GOT3 (cell line): ENCODE data around the gene PTBP3.
A peak's percentile ranks its signal among the peaks of the same experiment; 100 is the strongest.
"Not testable (repeated sequence)": the region's sequence is repeated elsewhere in the genome, so short reads cannot be mapped to it uniquely, and the experiment has no call there.

ENCODE experiments used
- DNase-seq: peaks from one replicate; lab custom pipeline; 2025; ENCODE audit warnings: mixed read lengths; lab: John Stamatoyannopoulos, UW

PTBP3 gene, protein sequence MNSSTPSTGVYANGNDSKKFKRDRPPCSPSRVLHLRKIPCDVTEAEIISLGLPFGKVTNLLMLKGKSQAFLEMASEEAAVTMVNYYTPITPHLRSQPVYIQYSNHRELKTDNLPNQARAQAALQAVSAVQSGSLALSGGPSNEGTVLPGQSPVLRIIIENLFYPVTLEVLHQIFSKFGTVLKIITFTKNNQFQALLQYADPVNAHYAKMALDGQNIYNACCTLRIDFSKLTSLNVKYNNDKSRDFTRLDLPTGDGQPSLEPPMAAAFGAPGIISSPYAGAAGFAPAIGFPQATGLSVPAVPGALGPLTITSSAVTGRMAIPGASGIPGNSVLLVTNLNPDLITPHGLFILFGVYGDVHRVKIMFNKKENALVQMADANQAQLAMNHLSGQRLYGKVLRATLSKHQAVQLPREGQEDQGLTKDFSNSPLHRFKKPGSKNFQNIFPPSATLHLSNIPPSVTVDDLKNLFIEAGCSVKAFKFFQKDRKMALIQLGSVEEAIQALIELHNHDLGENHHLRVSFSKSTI

DNA sequence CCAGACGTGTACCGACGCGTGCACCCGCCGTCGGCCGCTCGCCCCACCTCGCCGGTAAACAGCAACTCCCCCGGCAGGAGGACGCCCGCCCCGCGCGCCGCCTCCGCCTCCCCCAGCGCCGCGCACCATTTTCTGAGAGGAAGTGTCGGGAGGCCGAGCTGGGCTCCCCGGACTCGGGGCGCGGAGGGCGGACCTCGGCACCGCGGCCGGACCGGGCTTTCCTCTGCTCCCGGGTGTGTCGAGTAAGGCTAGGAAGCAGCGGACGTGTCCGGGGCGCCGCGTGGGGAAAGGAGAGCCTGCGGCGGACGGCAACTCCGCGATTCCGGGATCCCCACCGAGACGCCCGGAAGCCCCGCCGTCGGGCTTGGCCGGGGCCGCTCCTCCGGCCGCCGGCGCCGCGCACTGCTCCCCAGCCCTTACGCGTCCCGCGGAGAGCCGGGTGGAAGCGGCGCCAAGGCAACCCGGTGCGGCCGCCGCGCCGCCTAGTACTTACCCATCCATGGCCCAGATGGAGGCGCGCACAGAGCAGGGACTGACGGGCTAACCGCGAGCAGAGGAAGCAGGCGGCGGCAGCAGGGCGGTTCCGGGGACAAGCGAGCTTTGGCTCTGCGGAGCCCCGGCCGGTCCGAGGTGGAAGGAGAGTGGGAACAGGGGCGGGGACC lies at the start of gene PTBP3:
TSS of gene PTBP3 (minus strand) at position 643 of the 662 bp plus-strand sequence. CDS start 35,754 bp downstream, outside the sequence.
- no peak for DNase-seq

GRCh38 chr9:112382501-112383364 lies 49.3 kb upstream of the PTBP3 start:
- DNase-seq, result no peak

DNA sequence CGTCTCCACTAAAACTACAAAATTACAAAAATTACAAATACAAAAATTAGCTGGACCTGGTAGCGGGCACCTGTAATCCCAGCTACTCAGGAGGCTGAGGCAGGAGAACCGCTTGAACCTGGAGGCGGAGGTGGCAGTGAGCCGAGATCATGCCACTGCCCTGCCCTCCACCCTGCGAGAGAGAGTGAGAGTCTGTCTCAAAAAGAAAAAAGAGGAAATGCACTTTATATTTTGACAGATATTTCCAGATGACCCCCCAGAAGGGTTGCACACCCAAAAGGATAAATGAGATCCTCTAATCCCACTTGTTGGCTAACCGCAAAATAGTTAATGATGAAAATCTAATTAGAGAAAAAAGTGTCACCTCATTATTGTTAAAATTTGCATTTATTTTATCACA lies 48.6 kb upstream of the PTBP3 start:
- no peak for DNase-seq

DNA sequence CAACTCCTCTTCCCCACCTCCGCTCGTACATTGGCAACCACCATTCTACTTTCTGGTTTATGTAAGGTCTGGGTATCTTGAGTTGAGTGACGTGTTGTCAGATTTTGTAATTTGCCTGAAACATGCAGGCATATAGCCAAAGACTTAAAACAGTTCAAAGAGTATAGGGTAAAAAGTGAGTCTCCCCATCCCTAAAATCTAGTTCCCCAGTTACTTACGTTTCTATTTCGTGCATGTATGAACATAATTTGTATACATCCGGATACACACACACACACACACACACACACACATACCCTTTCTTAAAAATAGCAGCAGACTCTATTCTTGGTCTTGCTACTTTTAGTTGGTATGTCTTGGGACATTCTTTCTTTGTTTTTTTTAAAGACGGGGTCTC lies 47.4 kb upstream of the PTBP3 start:
- DNase-seq, result no peak

- DNase-seq, result no peak
These were observed 46.8 kb upstream of the PTBP3 start, which contains the start of gene HSDL2 for GRCh38 chr9:112380102-112380824. TSS of gene HSDL2 (plus strand) at chr9:112380108. CDS start at chr9:112380164, 56 bp downstream.

- peak; percentile 77 for DNase-seq
These were observed 46.0 kb upstream of the PTBP3 start for GRCh38 chr9:112379177-112380101.

GRCh38 chr9:112378328-112379176 lies 45.1 kb upstream of the PTBP3 start:
- no peak for DNase-seq

DNA sequence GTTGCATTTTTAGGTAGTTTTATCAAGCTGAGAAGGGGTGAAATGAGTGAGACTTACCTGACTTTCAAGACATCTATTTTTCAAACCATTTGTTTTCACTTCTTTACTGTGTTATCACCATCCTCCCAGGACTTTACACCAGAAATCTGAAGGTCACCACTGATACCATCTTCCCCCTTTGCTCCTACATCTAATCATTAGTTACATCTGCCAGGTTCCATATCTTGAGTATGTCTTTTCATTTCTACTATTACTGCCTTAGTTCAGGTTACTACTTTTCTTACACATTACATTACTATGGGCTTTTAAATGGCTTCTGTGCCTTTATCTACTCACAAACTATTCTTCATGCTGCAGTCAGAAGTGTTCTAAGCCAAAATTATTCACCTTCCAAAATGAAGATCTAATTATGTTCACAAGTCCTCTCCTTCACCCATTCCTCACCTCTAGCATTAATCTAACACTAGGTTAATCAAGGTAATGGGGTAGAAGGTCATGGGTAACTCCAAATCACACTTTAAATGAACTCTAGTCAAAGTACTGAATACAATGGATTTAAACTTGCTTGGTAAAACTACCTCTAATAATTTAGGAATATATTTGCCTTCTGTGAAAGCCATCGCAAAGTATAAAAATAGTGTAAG lies 44.4 kb upstream of the PTBP3 start:
- no peak for DNase-seq

- DNase-seq, result no peak
These were observed 43.7 kb upstream of the PTBP3 start for GRCh38 chr9:112377087-112377486.

DNA sequence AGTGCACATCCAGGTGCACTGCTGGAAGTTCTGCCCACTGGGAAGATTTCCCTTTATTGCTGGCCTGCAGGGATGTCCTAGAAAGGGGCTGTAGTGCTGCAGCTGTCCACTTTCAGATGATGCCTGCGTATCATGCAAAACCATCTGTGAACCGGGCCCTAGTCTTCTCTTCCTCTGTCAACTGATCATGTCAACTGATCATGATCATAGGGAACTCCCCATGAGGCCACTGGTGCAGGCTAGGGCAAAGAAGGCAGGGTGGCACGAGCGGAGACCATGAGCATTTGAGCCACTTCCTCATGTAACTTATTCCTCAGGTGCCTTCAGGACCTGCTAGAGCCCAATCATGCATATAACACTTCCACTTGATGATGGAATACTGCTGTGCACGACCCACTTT lies 41.9 kb upstream of the PTBP3 start:
- DNase-seq, result no peak

- not testable (repeated sequence) for DNase-seq
These were observed 40.8 kb upstream of the PTBP3 start for GRCh38 chr9:112374232-112374631.

DNA sequence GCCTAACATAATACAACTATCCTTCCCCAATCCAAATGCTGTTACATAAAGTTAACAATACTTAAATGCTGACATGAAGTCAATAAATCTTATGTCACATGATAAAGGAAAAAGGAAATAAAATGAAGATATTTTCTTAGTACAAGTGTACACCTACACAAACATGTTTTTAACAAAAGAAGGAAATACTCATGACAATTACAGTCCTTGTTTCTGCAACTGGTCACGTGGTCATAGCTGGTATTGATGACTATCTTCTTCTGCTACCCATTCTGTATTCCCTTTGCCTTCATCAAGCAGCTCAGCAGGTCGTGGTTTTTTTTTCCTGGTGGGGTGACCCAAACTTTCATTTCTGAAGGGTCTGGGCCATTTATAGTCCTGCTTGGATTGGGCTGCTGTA lies 40.2 kb upstream of the PTBP3 start:
- not testable (repeated sequence) for DNase-seq

DNA sequence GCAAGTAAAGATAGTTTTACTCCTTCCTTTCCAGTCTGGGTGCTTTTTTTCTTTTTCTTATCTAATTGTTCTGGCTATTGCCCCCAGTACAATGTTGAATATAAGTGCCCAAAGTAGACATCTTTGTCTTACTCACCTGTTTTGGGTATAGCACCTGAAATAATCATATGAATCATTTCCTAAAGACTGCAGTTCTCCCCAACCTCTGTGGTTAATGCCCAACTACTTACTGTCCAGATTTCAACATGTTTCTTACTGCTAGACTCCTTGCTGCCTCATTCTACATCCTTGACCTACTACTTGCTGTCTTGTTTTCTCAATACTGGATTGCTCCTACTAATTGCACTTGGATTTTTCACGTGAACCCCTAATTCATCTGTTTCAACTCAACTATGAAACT lies 37.6 kb upstream of the PTBP3 start:
- no peak for DNase-seq

DNA sequence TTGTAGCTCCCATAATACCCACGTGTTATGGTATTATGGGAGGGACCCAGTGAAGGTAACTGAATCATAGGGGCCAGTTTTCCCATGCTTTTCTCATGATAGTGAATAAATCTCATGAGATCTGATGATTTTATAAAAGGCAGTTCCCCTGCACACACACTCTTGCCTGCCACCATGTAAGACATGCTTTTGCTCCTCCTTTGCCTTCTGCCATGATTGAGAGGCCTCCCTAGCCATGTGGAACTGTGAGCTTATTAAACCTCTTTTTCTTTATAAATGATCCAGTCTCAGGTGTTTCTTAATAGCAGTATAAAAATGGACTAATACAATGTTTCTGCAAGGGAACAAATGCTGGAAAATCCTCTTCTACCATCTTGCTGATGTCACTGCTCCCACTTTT lies 36.4 kb upstream of the PTBP3 start:
- no peak for DNase-seq

DNA sequence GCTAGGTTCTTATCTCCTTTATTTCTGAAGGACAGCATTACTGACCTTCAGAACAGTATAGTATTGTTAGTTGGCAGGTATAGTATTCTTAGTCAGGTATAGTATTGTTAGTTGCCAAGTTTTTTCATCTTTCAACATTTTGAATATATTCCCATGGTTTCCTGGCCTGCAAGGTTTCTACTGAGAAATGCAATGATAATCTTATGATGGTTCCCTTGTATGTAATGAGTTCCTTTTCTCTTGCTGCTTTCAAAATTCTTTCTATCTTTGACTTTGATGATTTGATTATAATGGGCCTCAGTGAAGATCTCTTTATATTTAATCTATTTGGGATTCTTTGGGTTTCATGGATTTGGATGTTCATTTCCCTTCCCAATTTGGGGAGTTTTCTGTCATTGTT lies 34.0 kb upstream of the PTBP3 start:
- no peak for DNase-seq

- no peak for DNase-seq
These were observed 33.2 kb upstream of the PTBP3 start for GRCh38 chr9:112366591-112366990.

DNA sequence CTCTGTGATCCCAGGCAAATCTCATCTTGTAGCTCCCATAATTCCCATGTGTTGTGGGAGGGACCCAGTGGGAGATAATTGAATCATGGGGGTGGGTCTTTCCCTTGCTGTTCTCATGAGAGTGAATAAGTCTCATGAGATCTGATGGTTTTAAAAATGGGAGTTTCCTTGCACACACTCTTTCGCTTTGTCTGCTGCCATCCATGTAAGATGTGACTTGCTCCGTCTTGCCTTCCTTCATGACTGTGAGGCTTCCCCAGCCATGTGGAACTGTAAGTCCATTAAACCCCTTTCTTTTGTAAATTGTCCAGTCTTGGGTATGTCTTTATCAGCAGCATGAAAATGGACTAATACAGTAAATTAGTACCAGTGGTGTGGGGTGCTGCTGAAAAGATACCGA lies 31.8 kb upstream of the PTBP3 start:
- DNase-seq, result not testable (repeated sequence)

GRCh38 chr9:112364761-112365160 lies 31.3 kb upstream of the PTBP3 start:
- DNase-seq, result no peak

DNA sequence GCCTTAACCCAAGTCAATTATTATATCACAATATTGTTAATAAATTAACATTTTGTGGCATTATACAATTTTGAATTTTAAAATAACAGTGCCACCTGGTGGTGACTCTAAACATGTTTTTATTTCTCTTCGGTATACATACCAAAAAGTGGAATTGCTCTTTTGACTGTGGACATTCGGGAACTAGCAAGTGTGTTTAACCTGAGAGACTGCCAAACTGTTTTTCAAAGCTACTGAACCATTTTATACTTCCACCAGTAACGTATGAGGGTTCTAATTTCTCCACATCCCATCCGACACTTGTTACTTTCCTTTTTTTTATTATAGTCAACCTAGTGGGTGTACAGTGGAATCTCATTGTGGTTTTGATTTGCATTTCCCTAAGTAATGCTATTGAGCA lies 28.2 kb upstream of the PTBP3 start:
- DNase-seq, result no peak
